ENCODE results near the gene MAP3K9. TPM values are rescaled to one million over a fixed set of nuclear protein-coding genes. Genes with fewer than 3 reads are reported as not detected.

Gene MAP3K9
- total RNA-seq, 4 donors from 2014 or later, result 18.3 to 23.9 (median 20.7) TPM

DNA sequence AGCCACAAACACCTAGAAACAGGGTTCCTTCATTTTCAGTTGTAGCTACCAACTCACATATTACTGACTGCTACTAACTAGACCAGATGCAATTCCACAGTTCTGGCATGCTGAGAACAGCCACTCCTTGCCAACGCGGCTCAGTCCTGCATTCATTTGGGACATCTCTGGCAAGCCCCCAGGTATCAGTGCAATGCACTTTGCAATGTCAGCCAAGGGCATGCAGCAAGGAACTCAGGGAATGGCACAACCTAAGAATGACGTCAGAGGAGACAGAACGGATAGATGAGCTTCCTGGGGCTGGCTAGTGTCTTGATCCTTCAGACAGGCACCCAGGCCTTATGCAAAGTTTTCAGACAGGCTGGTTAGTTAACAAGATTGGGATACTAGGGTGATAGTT, 29.6 kb downstream of the MAP3K9 start:
- intact Hi-C loops (cut with DNase I; ENCODE audit: low total_unique reads), result no loop called here
- no peak overlapping the region for H3K4me3 ChIP-seq (ENCODE audit: low read depth, poor library complexity, severe bottlenecking)
- WGBS, 2 donors, result 65 to 73% methylated on average over 4 of the region's 4 CpGs
- peak in 1 of 2 donors; percentile 25 for DNase-seq (ENCODE audit: low spot score in 2 of 2)
- TF ChIP-seq POLR2A (IDR thresholded peaks at IDR 0.05), result no peak

- no peak overlapping the region for H3K4me3 ChIP-seq (ENCODE audit: low read depth, poor library complexity, severe bottlenecking)
- DNase-seq (ENCODE audit: low spot score in 2 of 2), result peak in 1 of 2 donors; percentile 39
- intact Hi-C loops (cut with DNase I; ENCODE audit: low total_unique reads), result no loop called here
- WGBS, 2 donors, result 86 to 94% methylated on average over 2 of the region's 2 CpGs
- TF ChIP-seq, protein P1, sequence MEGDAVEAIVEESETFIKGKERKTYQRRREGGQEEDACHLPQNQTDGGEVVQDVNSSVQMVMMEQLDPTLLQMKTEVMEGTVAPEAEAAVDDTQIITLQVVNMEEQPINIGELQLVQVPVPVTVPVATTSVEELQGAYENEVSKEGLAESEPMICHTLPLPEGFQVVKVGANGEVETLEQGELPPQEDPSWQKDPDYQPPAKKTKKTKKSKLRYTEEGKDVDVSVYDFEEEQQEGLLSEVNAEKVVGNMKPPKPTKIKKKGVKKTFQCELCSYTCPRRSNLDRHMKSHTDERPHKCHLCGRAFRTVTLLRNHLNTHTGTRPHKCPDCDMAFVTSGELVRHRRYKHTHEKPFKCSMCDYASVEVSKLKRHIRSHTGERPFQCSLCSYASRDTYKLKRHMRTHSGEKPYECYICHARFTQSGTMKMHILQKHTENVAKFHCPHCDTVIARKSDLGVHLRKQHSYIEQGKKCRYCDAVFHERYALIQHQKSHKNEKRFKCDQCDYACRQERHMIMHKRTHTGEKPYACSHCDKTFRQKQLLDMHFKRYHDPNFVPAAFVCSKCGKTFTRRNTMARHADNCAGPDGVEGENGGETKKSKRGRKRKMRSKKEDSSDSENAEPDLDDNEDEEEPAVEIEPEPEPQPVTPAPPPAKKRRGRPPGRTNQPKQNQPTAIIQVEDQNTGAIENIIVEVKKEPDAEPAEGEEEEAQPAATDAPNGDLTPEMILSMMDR (IDR thresholded peaks at IDR 0.05), result no peak
- TF ChIP-seq POLR2A (IDR thresholded peaks at IDR 0.05), result no peak
These were observed 33.1 kb downstream of the MAP3K9 start for GRCh38 chr14:70776197-70776596.

- peak in 1 of 2 donors; percentile 5 for DNase-seq (ENCODE audit: low spot score in 2 of 2)
- intact Hi-C loops (cut with DNase I; ENCODE audit: low total_unique reads), result no loop called here
- WGBS, 2 donors, result 71 to 79% methylated on average over 3 of the region's 3 CpGs
- TF ChIP-seq, protein P1 (IDR thresholded peaks at IDR 0.05), result no peak
- TF ChIP-seq POLR2A (IDR thresholded peaks at IDR 0.05), result no peak
- no peak overlapping the region for H3K4me3 ChIP-seq (ENCODE audit: low read depth, poor library complexity, severe bottlenecking)
These were observed 36.0 kb downstream of the MAP3K9 start for GRCh38 chr14:70773182-70773862.

- DNase-seq (ENCODE audit: low spot score in 2 of 2), result peak in 1 of 2 donors; percentile 60
- intact Hi-C loops (cut with DNase I; ENCODE audit: low total_unique reads), result no loop called here
- WGBS, 2 donors, result 56 to 72% methylated on average over 15 of the region's 15 CpGs
- H3K4me3 ChIP-seq (ENCODE audit: low read depth, poor library complexity, severe bottlenecking), result no peak overlapping the region
- TF ChIP-seq, protein P1 (IDR thresholded peaks at IDR 0.05), result no peak
- TF ChIP-seq POLR2A (IDR thresholded peaks at IDR 0.05), result no peak
These were observed 37.5 kb downstream of the MAP3K9 start for GRCh38 chr14:70771781-70772212.

- H3K4me3 ChIP-seq (ENCODE audit: low read depth, poor library complexity, severe bottlenecking), result no peak overlapping the region
- peak in 1 of 2 donors; percentile 36 for DNase-seq (ENCODE audit: low spot score in 2 of 2)
- TF ChIP-seq, protein P1 (IDR thresholded peaks at IDR 0.05), result no peak
- no peak for TF ChIP-seq POLR2A (IDR thresholded peaks at IDR 0.05)
- intact Hi-C loops (cut with DNase I; ENCODE audit: low total_unique reads), result no loop called here
- WGBS, 2 donors, result 70 to 80% methylated on average over 7 of the region's 7 CpGs
These were observed 38.8 kb downstream of the MAP3K9 start for GRCh38 chr14:70770490-70770889.

DNA sequence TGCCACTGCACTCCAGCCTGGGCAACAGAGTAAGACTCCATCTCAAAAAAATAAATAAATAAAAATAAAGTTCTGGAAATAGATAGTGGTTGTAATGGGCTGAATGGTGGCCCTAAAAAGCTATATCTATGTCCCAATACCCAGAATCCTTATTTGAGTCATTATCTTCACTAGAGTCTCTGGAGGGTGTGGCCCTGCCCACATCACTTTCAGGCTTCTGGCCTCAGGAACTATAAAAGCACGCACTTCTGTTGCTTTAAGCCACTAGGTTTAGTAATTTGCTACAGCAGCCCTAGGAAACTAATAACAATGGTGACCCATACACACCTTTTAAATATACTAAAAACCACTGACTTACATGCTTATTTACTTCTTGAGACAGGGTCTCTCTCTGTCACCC, 49.9 kb downstream of the MAP3K9 start:
- H3K4me3 ChIP-seq (ENCODE audit: low read depth, poor library complexity, severe bottlenecking), result no peak overlapping the region
- intact Hi-C loops (cut with DNase I; ENCODE audit: low total_unique reads), result no loop called here
- WGBS, 2 donors, result 82 to 97% methylated on average over 1 of the region's 1 CpG
- TF ChIP-seq, protein P1 (IDR thresholded peaks at IDR 0.05), result no peak
- DNase-seq (ENCODE audit: low spot score in 2 of 2), result no peak

Measured in lower leg skin (tissue), 4 donors.